ENCODE results near the gene KRTAP12-2.

The KRTAP12-2 gene

GRCh38 chr21:44656868-44657267 lies 9.9 kb downstream of the KRTAP12-2 start:
- H3K4me3 ChIP-seq (ENCODE audit: low read depth, low read length): no peak overlapping the region

GRCh38 chr21:44654576-44655175 lies 12.1 kb downstream of the KRTAP12-2 start, which contains the start of gene KRTAP12-4:
KRTAP12-4 (minus strand) TSS chr21:44654659; CDS start chr21:44654614, 45 bp downstream.
- in situ Hi-C loops (cut with HindIII; ENCODE audit: low pct_ligation_motif_present, low sequenced_read_pairs): no loop called here
- no peak for TF ChIP-seq CTCF (IDR thresholded peaks at IDR 0.05; ENCODE audit: low read depth, low read length, missing control alignments)
- Histone ChIP-seq H3K27me3 (replicated peaks) (no peaks in the 10 kb centered on the region), H3K27ac (no peak within 1 kb of the TSS), H3K4me3 (ENCODE audit: low read depth, low read length) (no peak within 1 kb of the TSS), H3K36me3 (replicated peaks) (no peaks in the 10 kb centered on the region)
- no peak for DNase-seq

More at GRCh38 chr21:44656868-44657267, 9.9 kb downstream of the KRTAP12-2 start:
- Histone ChIP-seq H3K27ac (no peak overlapping the region), H3K27me3 (replicated peaks) (no peaks in the 10 kb centered on the region), H3K36me3 (replicated peaks) (no peaks in the 10 kb centered on the region)
- no peak for DNase-seq
- in situ Hi-C loops (cut with HindIII; ENCODE audit: low pct_ligation_motif_present, low sequenced_read_pairs): no loop called here
- no peak for TF ChIP-seq CTCF (IDR thresholded peaks at IDR 0.05; ENCODE audit: low read depth, low read length, missing control alignments)

- H3K27me3 ChIP-seq (replicated peaks): no peaks in the 10 kb centered on the region
- in situ Hi-C loops (cut with HindIII; ENCODE audit: low pct_ligation_motif_present, low sequenced_read_pairs): no loop called here
- no peaks in the 10 kb centered on the region for H3K36me3 ChIP-seq (replicated peaks)
- no peak overlapping the region for H3K27ac ChIP-seq
- no peak overlapping the region for H3K4me3 ChIP-seq (ENCODE audit: low read depth, low read length)
- TF ChIP-seq CTCF (IDR thresholded peaks at IDR 0.05; ENCODE audit: low read depth, low read length, missing control alignments): no peak
- no peak for DNase-seq
Observed at GRCh38 chr21:44653656-44654575, 12.8 kb downstream of the KRTAP12-2 start.

GRCh38 chr21:44653123-44653522 lies 13.6 kb downstream of the KRTAP12-2 start:
- no peak for TF ChIP-seq CTCF (IDR thresholded peaks at IDR 0.05; ENCODE audit: low read depth, low read length, missing control alignments)
- no peak overlapping the region for H3K4me3 ChIP-seq (ENCODE audit: low read depth, low read length)
- in situ Hi-C loops (cut with HindIII; ENCODE audit: low pct_ligation_motif_present, low sequenced_read_pairs): no loop called here
- H3K27me3 ChIP-seq (replicated peaks): no peaks in the 10 kb centered on the region
- H3K36me3 ChIP-seq (replicated peaks): no peaks in the 10 kb centered on the region
- no peak overlapping the region for H3K27ac ChIP-seq
- no peak for DNase-seq

GRCh38 chr21:44650973-44651675 lies 15.6 kb downstream of the KRTAP12-2 start:
- Histone ChIP-seq H3K27ac (no peak overlapping the region), H3K36me3 (replicated peaks) (no peaks in the 10 kb centered on the region), H3K27me3 (replicated peaks) (no peaks in the 10 kb centered on the region), H3K4me3 (ENCODE audit: low read depth, low read length) (no peak overlapping the region)
- in situ Hi-C loops (cut with HindIII; ENCODE audit: low pct_ligation_motif_present, low sequenced_read_pairs): no loop called here
- DNase-seq: no peak
- no peak for TF ChIP-seq CTCF (IDR thresholded peaks at IDR 0.05; ENCODE audit: low read depth, low read length, missing control alignments)

Data from brain microvascular endothelial cell (primary cell).